Spleen (tissue), 11 donors: ENCODE data around the gene CD34. TPM values are rescaled to one million over a fixed set of nuclear protein-coding genes. Genes with fewer than 3 reads are reported as not detected.
A peak's percentile ranks its signal among the peaks of the same experiment; 100 is the strongest.

Experiments used
- DNase-seq: peaks from one replicate; pipeline ENCODE4 v3.0.0-alpha.2; 2020
- H3K27ac ChIP-seq, 8 donors: fragments of 200-600 bp; sonication (generic) in 7 of 8; 1 replicate in 4 of 8; 2 replicates in 4 of 8; pipeline versions ENCODE4 v1.5.0 to v1.8.0; 2016 to 2021; ENCODE audit warnings: inconsistent platforms in 4 of 8, mild to moderate bottlenecking in 4 of 8, moderate library complexity in 1 of 8
- H3K27me3 ChIP-seq, 7 donors: fragments of 200-600 bp; sonication (generic) in 6 of 7; replicated peaks in 1 of 7; 1 replicate in 4 of 7; 2 replicates in 3 of 7; pipeline versions ENCODE4 v1.5.0 to v1.8.0; 2016 to 2021; ENCODE audit warnings: inconsistent platforms in 3 of 7, mild to moderate bottlenecking in 1 of 7
- H3K36me3 ChIP-seq, 6 donors: fragments of 200-600 bp; sonication (generic) in 5 of 6; 1 replicate in 4 of 6; 2 replicates in 2 of 6; pipeline versions ENCODE4 v1.5.0 to v1.8.0; 2016 to 2021; ENCODE audit warnings: inconsistent platforms in 2 of 6
- H3K4me1 ChIP-seq, 6 donors: fragments of 200-600 bp; sonication (generic) in 5 of 6; 1 replicate in 3 of 6; 2 replicates in 3 of 6; pipeline versions ENCODE4 v1.5.0 to v1.8.0; 2016 to 2021; ENCODE audit warnings: inconsistent platforms in 3 of 6
- H3K4me3 ChIP-seq, 8 donors: fragments of 200-600 bp; sonication (generic) in 7 of 8; 1 replicate in 4 of 8; 2 replicates in 4 of 8; pipeline versions ENCODE4 v1.5.0 to v1.8.0; 2016 to 2021; ENCODE audit warnings: inconsistent platforms in 4 of 8, mild to moderate bottlenecking in 4 of 8, moderate library complexity in 2 of 8
- H3K9me3 ChIP-seq, 8 donors: fragments of 200-600 bp; sonication (generic) in 7 of 8; 1 replicate in 4 of 8; 2 replicates in 4 of 8; pipeline versions ENCODE4 v1.5.0 to v1.8.0; 2016 to 2021; ENCODE audit warnings: inconsistent platforms in 4 of 8
- CTCF ChIP-seq, 11 experiments: fragments of 200-600 bp in 7 of 11; fragments of 450-650 bp in 4 of 11; sonication (generic) in 4 of 11; IDR thresholded peaks in 8 of 11; conservative IDR thresholded peaks in 3 of 11; 1 replicate in 7 of 11; 2 replicates in 4 of 11; pipeline versions ENCODE4 v1.4.0 to v1.8.0; 2016 to 2021; ENCODE audit warnings: antibody characterized with exemption in 11 of 11, inconsistent platforms in 4 of 11, mild to moderate bottlenecking in 1 of 11
- POLR2A ChIP-seq, 3 donors: fragments of 450-650 bp; IDR thresholded peaks; one replicate each; pipeline ENCODE4 v1.5.1; 2017; ENCODE audit warnings: antibody characterized with exemption in 3 of 3, mild to moderate bottlenecking in 1 of 3
- POLR2AphosphoS5 ChIP-seq, 3 donors: sonication (generic); formaldehyde crosslinking; IDR thresholded peaks; one replicate each; pipeline ENCODE4 v1.5.1; 2017; ENCODE audit warnings: antibody characterized with exemption in 3 of 3
- WGBS, 5 donors: extraction: QIAGEN DNeasy Blood & Tissue Kit in 3 of 5; methylation state at CpG; one replicate each; pipeline versions ENCODE4 v1.1.5 to v1.1.7; 2013 to 2018; 5-methylcytosine and 5-hydroxymethylcytosine counted together
- intact Hi-C: fragments of 100-400 bp; cut with DNase I; formaldehyde crosslinking; loops from one replicate; pipeline ENCODE4 v1.15.0; 2023; ENCODE audit warnings: low total_unique reads
- polyA plus RNA-seq, 3 donors: library from polyadenylated mRNA; stranded (reverse); fragments of 200-250 nt; gene quantifications; one replicate each; pipeline ENCODE4 v1.2.1, GENCODE V29; 2013
- total RNA-seq, 7 donors: library from RNA; depleted of rRNA in 3 of 7; stranded (reverse); fragments of >200 nt in 3 of 7; fragmentation: NEBNext Ultra II Directional in 4 of 7; extraction: Animal tissue kit (Norgen Biotek cat#: 25700) in 4 of 7; gene quantifications; one replicate each; pipeline versions ENCODE4 v1.1.0 to v1.2.1, GENCODE V29; 2016 to 2021
- donor health status: healthy with polysubstance abuse.
- donor health status: DM: no; HTN: no; CAD: no; lungs with moderate emphysema.
- donor health status: DM: no; HTN: no; CAD: no.
- donor health status: Bipolar disorder and iron deficiency.
- donor health status: healthy.
- donor health status: DM: no; HTN: no; CAD: no.
- donor health status: DM: yes; HTN: yes; CAD: no.

Gene CD34
- total and polyA plus RNA-seq, 10 donors, result 5.1 to 31.5 (median 17.5) TPM

- Histone ChIP-seq H3K4me1 (peaks cover 49 to 100% (median 96%) of the 10 kb centered on the region in 6 donors), H3K4me3 (no peak overlapping the region), H3K27me3 (no peaks in the 10 kb centered on the region), H3K36me3 (peaks cover 0 to 91% (median 13%) of the 10 kb centered on the region in 6 donors), H3K27ac (peak overlapping the region in 6 of 8 donors; percentile 26 to 53 (median 39)), H3K9me3 (no peaks in the 10 kb centered on the region)
- DNase-seq, result no peak
- TF ChIP-seq CTCF (IDR thresholded peaks at IDR 0.05 in 8 of 11, conservative IDR thresholded peaks at IDR 0.05 in 3 of 11) (no peak), POLR2A (IDR thresholded peaks at IDR 0.05) (no peak), POLR2AphosphoS5 (IDR thresholded peaks at IDR 0.05) (no peak)
- 34 to 57% (median 43%) methylated on average over 4 of the region's 4 CpGs for WGBS, 5 donors
- intact Hi-C loops, result no loop called here
These were observed 52.1 kb downstream of the CD34 start for GRCh38 chr1:207858806-207859205.

- 35 to 78% (median 71%) methylated on average over 1 of the region's 1 CpG for WGBS, 5 donors
- peak overlapping the region in 7 of 8 donors; percentile 26 to 53 (median 42) for H3K27ac ChIP-seq
- peaks cover 0 to 86% (median 13%) of the 10 kb centered on the region in 6 donors for H3K36me3 ChIP-seq
- H3K9me3 ChIP-seq, result no peaks in the 10 kb centered on the region
- TF ChIP-seq POLR2A (IDR thresholded peaks at IDR 0.05) (no peak), CTCF (IDR thresholded peaks at IDR 0.05 in 8 of 11, conservative IDR thresholded peaks at IDR 0.05 in 3 of 11) (no peak), POLR2AphosphoS5 (IDR thresholded peaks at IDR 0.05) (no peak)
- H3K4me1 ChIP-seq, result peaks cover 50 to 100% (median 96%) of the 10 kb centered on the region in 6 donors
- DNase-seq, result no peak
- H3K4me3 ChIP-seq, result no peak overlapping the region
- intact Hi-C loops, result no loop called here
- H3K27me3 ChIP-seq, result no peaks in the 10 kb centered on the region
These were observed 52.6 kb downstream of the CD34 start for GRCh38 chr1:207858281-207858680.

GRCh38 chr1:207857447-207857846 lies 53.5 kb downstream of the CD34 start:
- Histone ChIP-seq H3K4me3 (no peak overlapping the region), H3K36me3 (peaks cover 0 to 86% (median 8%) of the 10 kb centered on the region in 6 donors), H3K27me3 (no peaks in the 10 kb centered on the region), H3K27ac (peak overlapping the region in 4 of 8 donors; percentile 26 to 53 (median 46)), H3K4me1 (peaks cover 54 to 100% (median 97%) of the 10 kb centered on the region in 6 donors), H3K9me3 (no peaks in the 10 kb centered on the region)
- TF ChIP-seq POLR2AphosphoS5 (IDR thresholded peaks at IDR 0.05) (no peak), CTCF (IDR thresholded peaks at IDR 0.05 in 8 of 11, conservative IDR thresholded peaks at IDR 0.05 in 3 of 11) (no peak), POLR2A (IDR thresholded peaks at IDR 0.05) (no peak)
- WGBS, 5 donors, result 86 to 90% (median 88%) methylated on average over 7 of the region's 7 CpGs
- no peak for DNase-seq
- intact Hi-C loops, result no loop called here

- Histone ChIP-seq H3K4me3 (no peak overlapping the region), H3K27me3 (no peaks in the 10 kb centered on the region), H3K9me3 (no peaks in the 10 kb centered on the region), H3K4me1 (peaks cover 48 to 100% (median 97%) of the 10 kb centered on the region in 6 donors), H3K27ac (peak overlapping the region in 2 of 8 donors; percentile 42 to 53), H3K36me3 (peaks cover 0 to 84% (median 8%) of the 10 kb centered on the region in 6 donors)
- intact Hi-C loops, result no loop called here
- TF ChIP-seq CTCF (IDR thresholded peaks at IDR 0.05 in 8 of 11, conservative IDR thresholded peaks at IDR 0.05 in 3 of 11) (no peak), POLR2A (IDR thresholded peaks at IDR 0.05) (no peak), POLR2AphosphoS5 (IDR thresholded peaks at IDR 0.05) (no peak)
- no peak for DNase-seq
- WGBS, 5 donors, result 35 to 89% (median 82%) methylated on average over 1 of the region's 1 CpG
These were observed 54.5 kb downstream of the CD34 start for GRCh38 chr1:207856276-207857023.
